Measurements from ENCODE around the gene GBE1.

DNA sequence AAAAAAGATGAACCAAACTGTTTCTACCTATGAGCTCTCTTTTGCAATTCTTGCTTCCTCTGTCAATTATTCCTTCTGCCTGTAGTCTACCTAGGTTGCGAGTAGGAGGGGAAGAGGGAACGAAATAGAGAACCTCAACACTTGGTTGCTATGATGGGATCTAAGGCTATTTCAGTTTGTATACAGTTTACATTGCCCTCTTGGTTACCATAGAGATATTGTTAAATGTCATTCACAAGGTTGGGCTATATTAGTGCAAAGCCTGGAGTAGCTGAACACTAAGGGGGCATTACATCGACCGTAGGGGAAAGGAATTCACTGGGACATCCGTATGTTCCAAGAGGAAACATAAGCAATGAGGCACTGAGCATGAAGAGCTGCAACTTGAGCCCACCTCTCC, 276.9 kb downstream of the GBE1 start:
- TF ChIP-seq POLR2AphosphoS5 (IDR thresholded peaks at IDR 0.05), result no peak
- TF ChIP-seq, protein P1, sequence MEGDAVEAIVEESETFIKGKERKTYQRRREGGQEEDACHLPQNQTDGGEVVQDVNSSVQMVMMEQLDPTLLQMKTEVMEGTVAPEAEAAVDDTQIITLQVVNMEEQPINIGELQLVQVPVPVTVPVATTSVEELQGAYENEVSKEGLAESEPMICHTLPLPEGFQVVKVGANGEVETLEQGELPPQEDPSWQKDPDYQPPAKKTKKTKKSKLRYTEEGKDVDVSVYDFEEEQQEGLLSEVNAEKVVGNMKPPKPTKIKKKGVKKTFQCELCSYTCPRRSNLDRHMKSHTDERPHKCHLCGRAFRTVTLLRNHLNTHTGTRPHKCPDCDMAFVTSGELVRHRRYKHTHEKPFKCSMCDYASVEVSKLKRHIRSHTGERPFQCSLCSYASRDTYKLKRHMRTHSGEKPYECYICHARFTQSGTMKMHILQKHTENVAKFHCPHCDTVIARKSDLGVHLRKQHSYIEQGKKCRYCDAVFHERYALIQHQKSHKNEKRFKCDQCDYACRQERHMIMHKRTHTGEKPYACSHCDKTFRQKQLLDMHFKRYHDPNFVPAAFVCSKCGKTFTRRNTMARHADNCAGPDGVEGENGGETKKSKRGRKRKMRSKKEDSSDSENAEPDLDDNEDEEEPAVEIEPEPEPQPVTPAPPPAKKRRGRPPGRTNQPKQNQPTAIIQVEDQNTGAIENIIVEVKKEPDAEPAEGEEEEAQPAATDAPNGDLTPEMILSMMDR (IDR thresholded peaks at IDR 0.05), result no peak
